SU-DHL-6 (cell line): Measurements from ENCODE around the gene DGKA.

ENCODE experiments used
- CTCF ChIP-seq: fragments of 200-600 bp; sonication (generic); IDR thresholded peaks from one replicate; pipeline ENCODE4 v1.5.1; 2017; ENCODE audit warnings: antibody characterized with exemption, mild to moderate bottlenecking, low read length, moderate library complexity; ENCODE audit not compliant: insufficient read depth, poor library complexity, severe bottlenecking
- EZH2phosphoT487 ChIP-seq: fragments of 200-600 bp; sonication (generic), shearing (Covaris generic); conservative IDR thresholded peaks from 2 replicates; pipeline ENCODE4 v1.6.1; 2018; ENCODE audit warnings: mild to moderate bottlenecking, antibody characterized with exemption, low read length, moderate library complexity, mixed read lengths

- no peak for TF ChIP-seq CTCF
- no peak for TF ChIP-seq EZH2phosphoT487
These were observed 43.4 kb downstream of the DGKA start for GRCh38 chr12:55974308-55974730.
